NCI-H2227 treated with DMSO at 0.1 percent for 48 hours (cell line): ENCODE results near the gene KCNG2.

Source experiments
- DNase-seq: peaks from one replicate; lab custom pipeline; 2025; lab: John Stamatoyannopoulos, UW

Gene KCNG2

DNA sequence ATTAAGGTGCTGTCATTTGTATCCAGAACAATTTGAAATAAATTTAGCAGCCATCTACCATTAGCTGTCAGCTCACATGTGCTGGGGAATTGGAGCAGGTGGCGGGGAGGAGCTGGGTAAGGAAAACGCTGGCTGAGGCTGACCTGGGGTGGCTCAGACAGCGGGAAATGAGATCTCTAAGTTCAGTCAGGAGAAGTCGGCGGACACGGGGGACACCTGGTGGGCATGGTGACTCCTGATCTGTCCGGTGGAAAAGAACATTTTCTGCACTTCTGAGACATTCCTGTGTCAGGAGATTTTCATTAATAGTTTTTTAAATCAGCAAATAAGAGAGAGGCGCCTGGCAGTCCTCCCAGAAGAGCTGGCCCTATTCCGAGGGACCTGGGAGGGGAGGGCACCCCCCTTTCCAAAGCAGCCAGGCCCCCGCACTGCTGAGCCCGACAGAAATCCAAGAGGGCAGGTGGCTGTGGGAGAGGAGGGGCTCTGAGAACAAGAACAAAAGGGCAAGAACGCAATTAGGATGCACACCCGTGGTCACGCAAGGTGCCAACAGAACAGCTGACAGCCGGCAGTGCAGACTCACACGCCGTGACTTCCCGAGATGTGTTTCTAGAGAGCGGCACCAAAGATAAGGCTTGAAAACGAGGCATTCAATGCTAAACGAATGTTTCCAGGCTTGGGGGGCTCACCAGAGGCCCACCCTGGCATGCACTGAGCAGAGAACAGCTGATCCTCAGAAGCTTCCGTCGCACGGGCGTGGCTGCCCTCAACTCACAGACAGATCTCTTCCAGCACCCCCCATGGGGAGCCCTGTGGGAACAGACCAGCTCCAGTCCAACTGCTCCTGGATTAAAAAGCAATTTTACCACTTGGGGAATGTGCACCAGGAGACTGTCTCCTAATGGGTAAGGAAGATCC lies 127.3 kb downstream of the KCNG2 start:
- no peak for DNase-seq

DNA sequence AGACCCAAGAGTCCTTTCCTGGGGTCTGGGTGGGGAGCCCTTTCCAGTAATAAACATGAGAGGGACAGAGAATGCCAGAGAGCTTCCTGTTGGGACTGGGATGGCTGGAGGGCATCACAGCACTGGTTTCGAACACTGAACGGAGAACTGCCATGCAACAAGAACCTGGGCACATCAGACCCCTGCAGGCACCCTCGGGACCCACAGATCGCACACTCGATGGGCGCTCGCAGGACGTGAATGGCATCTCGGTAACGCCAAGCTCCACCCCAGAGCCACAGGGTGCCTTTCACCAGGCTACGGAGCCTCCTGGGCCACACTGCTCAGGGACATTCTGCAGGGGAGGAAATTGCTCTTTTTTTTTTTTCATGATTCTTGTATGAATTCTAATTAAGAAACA lies 128.6 kb downstream of the KCNG2 start:
- DNase-seq = no peak

DNA sequence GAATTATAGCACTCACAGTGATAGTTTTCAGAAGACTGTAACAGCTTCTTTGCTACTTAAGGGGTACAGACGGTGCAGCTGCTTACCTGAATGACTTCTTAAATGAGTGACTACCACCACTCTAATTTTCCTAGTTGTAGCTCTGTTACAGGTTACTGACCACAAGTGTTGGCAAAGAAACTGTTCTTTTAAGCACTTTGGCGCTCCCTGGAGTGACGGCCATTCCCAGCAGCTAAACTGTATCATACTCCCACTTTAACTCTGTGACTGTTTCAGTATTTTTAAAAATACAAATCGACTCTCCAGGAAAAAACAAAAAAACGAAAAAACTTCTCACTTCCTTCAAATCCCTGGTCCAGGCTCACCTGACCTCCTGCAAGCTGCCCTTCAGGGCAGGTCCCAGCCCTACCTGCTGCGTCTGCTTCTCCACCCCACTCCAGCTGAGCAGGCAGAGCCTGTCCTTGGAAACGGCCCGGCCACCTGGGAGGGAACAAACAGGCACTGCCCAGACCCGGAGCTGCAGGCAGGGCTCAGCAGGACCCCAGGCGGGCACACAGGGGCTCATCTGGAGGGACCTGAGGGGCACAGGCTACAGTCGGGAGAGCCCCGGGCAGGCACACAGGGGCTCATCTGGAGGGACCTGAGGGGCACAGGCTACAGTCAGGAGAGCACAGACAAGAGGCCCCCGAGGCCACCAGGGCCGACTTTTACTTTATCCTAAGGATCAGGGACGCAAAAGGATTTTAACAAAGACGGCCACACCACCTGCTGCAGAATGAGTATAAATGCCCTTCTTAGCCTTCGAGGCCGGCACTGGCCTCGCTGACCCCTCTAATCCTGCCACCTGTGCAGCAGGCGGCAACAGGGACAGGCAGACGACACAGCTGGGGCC lies 129.2 kb downstream of the KCNG2 start:
- DNase-seq = no peak

DNA sequence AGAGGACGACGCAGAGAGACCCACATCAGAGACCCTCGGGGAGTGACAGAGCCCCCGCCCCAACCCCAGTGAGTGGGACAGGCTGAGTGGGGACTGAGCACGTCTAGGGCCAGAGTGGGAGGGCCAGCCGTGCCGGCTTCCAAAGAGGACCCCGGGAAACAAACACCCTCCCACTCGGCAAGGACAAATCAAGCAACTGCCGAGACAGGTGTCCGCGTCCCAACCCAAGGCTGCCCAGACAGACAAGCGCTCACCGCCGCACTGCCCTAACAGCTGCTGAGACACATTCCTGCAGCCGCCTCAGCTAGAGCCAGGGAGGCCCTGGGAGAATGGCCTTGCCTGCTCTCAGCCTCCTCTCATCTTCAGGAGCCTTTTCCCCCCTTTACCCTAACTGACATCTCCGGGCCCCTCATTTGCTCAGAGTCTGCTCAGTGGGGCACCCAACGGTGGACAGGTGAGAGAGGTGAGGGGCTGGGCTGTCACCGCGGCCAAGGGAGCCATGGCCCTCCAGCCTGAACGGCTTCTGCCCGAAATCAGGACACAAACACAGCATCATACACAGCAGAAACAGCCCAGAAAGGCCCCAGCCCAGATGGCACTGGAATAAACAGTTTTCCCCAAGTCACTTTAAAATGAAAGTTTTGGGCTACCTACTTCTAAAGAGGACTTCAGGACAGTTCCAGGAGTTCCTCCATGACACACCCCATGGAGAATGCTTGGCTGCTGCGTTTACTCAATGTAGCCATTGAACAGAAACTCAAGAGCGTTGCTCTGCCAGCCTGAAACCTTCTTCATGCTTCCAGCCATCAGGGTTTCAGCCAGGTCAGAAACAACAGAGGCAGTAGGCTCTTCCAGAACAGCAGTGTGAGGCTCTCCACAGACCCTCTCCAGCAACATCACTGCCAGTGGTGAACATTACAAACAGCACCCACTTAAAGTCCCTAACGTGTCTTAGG lies 130.1 kb downstream of the KCNG2 start:
- no peak for DNase-seq

DNA sequence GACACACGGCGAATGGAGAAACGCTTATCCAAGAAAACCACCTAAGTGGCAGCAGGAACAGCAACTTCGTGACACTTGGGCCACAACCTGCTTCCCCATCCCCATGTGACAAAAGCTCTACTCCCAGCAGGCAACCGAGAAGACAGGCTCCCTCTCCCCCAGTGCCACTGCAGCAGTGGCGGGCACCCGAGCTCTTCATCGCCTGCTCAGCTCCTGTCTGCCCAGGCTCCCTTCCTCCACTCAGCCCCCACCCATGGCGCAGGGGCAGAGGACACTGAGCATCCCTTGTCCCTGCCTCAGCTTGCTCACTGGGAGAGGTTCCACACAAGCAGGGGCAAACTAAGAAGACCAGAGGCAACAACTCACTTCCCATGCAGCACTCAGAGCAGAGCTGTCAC lies 130.8 kb downstream of the KCNG2 start:
- no peak for DNase-seq

DNA sequence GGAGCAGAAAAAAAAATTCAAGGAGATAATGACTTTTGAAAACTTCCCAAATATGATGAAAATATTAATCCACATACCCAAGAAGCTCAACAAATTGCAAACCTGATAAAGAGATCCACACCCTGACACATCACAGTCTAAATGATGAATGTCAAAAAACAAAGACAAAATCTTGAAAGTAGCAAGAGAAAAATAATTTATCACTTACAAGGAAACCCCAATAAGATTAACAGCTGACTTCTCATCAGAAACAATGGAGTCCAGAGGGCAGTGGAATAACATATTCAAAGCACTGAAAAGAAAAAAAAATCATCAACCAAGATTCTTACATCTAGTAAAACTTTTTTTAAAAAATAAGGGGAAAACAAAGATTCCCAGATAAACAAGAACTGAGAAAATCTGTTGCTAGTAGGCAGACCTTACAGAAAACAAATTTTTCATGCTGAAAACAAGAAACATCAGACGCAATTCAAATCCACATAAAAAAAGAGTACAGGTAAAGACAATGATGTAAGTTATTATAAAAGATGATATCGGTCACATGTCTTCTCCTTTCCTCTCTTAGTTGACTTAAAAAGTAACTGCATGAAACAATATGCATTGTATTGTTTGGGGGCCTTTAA lies 132.4 kb downstream of the KCNG2 start:
- DNase-seq = no peak

DNA sequence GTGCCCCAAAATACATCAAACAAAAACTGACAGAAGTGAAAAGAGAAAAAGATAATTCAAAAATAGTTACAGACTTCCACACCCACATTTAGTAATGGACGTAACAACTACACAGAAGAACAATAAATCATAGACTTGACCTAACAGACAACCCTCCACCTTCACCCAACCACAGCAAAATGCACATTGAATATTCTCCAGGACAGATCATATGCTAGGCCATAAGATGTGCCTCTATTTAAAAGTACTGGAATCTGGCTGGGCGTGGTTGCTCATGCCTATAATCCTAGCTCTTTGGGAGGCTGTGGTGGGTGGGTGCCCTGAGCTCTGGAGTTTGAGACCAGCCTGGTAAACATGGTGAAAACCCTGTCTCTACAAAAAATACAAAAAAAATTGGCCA lies 133.7 kb downstream of the KCNG2 start:
- DNase-seq = no peak

DNA sequence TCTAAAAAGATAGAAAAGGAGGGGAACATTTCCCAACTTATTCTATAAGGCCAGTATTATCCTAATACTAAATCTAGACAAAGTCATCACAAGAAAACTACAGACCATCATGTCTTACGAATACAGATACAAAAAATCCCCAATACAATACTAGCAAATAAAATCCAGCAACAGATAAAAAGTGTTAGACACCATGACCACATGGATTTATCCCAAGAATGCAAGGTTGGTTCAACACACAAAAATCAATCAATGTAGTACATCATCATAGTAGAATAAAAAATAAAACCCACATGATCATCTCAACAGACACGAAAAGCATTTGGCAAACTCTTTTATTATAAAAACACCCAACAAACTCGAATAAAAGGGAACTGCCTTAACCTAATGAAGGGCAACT lies 135.2 kb downstream of the KCNG2 start:
- no peak for DNase-seq

DNA sequence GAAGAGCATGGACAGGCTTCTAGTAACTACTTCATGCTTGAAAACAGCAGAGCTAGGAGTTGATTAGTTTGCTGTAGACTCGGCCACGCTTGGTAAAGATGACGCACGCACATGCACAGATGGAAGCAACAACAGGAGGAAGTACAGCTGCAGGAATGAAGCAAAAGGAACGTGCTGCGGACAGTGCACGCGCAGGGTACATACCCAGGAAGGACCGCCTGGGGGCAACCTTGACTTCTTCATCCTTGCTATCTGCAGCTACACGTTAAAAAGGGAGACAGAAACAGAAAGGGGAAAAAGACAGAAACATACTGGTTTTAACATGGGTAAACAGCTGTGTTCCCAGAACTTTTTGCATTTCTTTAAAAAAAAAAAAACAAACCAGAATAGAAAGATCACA lies 136.0 kb downstream of the KCNG2 start:
- DNase-seq = no peak

DNA sequence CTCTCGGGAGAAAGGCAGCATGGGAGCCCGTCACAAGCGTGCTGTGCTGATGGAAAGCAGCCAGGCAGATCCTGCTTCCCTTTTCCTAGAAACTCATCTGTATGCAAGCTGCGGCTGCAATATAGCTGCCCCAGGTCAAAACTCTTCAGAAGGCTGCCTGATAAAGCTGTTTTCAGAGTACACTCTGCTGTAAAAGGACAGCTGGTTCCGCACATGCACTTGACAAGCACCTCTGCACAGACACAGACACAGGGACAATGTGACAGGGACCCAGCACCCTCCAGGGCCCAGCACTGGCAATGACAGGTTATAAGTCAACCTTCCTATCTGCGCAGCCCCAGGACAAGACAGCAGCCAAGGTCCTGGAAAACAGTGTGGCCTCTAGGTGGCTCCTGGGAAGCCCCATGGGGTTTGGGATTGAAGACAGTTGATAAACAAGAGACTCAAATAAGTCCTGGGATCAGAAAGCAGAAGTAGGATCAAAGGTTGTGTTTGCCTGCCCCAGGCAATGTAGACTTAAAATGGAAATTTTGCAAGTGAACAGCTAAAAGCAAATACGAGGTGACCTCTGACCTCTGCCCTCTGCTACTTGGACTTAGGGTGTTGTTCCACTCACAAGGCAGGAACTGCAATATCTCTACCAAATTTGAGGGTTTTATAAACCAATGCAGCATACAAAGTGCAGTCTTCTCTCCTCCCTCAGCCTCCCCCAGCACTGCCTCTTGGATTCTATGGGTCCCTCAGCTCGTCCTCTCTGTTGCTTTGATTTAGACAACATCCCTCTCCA lies 136.8 kb downstream of the KCNG2 start:
- DNase-seq = no peak

DNA sequence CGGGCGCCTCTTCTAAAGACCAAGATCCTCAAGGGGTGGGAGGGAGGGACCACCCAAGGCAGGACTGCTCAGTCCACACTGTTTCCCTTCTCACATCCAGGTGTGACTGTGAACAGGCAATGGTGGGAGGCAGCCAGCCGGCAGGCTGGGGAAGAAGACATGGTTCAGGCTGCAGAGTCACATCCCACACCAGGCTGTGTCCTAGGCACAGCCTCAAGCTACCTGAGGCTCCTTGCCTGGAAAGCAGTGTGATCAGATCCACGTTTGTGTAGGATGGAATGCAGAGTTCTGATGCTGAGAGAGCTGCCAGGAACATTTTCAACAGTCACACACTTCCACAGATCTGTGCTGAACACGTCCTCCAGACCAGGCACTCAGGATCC lies 137.4 kb downstream of the KCNG2 start:
- DNase-seq = no peak

DNA sequence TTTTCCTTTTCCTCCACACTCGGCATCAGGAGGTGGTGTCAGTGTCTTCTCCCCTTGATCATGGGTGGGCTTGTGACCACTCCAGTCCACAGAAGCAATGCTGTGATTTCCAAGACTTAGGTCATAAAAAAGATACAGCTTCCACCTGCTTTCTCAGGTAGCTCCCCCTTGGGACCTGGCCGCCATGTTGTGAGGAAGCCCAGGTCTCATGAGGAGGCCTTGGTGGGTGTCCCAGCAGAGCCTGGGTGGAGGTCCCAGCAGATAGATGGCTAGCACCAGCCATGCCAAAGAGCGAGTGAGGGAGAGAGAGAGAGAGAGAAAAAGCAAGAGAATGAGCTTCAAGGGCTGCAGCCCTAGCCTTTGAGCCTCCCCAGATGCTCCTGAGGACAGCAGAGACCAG lies 137.8 kb downstream of the KCNG2 start:
- no peak for DNase-seq

DNA sequence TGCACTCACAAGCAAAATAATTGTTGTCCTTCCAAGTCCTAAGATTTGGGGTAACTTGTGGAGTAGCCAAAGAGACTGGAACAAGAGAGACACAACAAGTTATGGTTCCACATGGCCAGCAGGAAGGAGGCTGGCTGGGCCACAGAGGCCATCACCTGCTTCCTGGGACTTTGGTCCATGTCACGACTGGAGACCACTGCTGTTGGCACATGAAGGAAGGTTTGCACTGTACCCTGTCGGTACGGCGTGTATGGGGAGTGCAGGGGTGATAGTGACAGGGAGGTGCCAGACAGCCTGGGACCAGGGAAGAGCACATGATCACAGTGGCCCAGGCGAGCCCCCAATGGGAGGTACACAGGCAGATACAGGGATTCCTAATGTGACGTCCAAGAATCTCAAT lies 138.2 kb downstream of the KCNG2 start:
- no peak for DNase-seq

DNA sequence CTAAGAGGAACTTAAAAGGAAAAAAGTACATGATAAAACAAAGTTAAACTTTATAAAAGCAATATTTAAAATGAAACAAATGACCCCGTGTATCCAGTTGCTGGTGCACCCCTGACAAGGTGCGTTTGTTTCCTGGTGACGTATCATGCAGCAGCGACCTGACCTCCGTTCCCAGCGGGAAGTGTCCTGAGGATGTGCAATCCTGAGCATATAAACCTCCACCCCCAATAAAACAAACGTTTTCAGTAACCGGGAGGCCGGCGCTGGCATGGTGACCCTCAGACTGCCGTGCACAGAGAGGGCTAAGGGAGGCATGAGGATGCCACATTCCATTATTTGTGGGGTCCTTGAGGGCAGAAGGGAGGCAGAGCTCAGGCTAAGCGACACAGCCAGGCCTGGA lies 138.9 kb downstream of the KCNG2 start:
- no peak for DNase-seq

DNA sequence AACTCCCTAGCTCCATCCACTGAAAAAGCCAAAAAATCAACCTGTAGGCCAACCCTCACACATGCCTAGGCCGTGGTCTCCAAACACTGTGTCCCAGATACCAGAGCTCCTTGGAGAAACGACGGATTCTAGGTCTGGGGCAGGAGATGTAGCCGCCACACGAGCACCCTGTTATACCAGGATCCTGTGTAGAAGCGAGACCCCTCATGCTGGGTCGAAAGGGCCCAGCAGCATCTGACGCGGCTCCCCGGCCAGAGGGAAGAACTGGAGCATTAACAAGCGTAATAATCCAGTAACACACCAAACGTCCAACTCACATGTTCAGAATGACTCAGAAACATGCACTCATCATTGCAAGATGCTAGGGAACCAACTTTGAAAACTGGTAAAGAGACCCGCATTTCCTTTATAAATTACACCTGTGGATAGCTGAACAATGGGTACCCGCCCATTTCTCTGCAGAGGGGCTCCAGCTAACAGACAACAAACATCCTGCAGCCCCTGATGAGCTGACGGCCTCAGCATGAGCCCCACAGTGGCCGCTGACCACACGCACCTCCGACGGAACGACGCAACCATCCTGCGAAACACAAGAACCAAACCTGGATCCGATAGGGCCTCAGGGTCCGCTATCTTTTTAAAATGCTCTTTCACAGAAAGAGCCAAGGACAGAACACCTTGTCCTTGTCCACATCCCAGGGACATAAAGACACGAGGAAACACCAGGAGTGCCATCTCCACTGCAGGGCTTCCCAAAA lies 139.5 kb downstream of the KCNG2 start:
- no peak for DNase-seq

DNA sequence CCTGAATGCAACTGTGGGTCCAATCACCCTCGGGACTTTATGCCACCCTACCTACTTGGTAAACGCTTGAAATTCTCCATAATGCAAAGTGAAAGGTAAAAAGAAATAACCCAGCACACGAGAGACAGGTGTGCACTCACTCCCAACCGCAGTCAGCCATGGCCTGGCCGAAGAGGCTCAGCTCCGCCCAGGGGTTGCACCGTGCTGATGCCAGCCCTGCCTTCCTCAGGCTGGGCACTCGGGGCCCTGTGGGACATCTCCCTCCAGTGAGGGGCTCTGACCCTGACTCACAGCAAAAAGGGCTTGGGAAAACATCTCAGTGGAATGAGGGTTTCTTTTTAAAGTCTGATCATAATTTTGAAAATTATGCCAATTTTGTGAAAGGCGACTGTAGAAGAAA lies 140.5 kb downstream of the KCNG2 start:
- DNase-seq = no peak

DNA sequence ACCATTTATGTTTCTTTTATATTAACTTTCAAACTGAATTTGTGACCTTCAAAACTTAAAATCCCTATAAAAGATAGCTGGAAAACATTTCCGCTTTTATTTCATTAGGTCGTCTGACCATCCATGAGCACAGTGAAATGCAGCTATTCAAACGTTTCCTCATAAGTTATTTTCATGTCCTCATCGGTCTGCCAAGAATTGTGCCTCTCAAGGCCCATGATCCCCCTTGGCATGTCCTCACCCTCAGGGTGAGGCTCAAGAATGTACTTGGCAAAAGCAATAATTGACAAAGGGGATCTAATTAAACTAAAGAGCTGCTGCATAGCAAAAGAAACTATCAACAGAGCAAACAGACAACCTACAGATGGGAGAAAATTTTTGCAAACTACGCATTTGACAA lies 141.4 kb downstream of the KCNG2 start:
- DNase-seq = no peak

DNA sequence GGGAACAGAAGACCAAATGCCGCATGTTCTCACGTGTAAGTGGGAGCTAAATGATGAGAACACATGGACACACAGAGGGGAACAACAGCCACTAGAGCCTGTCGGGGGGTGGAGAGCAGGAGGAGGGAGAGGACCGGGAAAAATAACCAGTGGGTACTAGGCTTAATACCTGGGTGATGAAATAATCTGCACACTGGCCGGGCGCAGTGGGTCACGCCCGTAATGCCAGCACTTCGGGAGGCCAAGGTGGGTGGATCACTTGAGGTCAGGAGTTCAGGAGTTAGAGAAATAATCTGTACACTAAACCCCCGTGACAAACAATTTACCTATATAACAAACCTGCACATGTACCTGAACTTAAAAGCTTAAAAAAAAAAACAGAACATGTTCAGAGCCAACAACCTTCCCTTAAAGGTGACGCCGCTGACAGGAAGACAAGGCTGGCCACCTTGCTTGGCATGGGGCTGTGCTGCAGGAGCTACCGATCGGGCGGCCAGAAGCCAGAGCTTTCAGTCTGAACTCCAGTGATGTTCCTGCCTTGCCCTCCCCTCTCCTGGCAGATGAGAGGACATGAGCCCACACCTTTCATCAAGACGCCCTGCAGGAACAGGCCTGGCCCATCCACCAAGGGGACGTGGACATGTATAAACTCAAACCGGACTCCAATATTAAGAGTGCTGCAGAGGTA lies 142.5 kb downstream of the KCNG2 start:
- no peak for DNase-seq

DNA sequence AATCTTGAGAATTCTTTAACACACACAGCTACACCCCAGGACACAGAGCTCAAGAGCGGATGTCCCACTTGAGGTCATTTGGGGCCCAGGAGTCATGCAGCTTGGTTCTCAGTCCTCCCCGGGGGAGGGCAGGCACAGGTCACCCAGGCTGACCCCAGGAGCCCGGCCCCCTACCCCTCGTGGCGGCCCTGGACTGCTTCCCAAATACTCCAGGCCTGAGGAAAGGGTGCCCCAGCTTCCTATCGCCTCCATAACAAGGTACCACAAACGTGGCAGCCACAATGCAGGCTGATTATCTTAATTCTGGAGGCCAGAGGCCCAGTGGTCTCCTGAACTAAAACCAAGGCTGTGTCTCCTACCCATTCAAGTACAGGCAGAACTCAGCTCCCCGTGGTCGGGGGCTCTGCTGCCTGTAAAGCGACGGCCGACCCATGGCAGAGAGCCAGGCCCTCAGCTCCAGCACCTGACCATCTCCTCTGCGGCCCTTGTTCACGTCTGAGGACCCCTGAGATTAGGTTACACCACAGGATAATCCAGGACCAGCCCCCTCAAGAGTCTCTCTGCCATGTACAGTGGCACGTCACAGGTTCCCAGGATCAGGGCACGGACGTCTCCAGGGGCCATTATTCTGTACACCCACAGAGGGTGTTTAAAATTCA lies 143.2 kb downstream of the KCNG2 start:
- DNase-seq = no peak
